Activated T-helper 2 cell treated with anti-CD3 and anti-CD28 coated beads, Interferon-gamma antibody, Interleukin-2, Interleukin-4, amounts not matched to agents 10 μg/mL and 5 μg/mL and 100 μg/mL, durations not matched to agents 14 hours and 24 hours and 36 hours (primary cell): Measurements from ENCODE around the gene TRA2B. TPM values are rescaled to one million over a fixed set of nuclear protein-coding genes. Genes with fewer than 3 reads are reported as not detected.

Experiments used
- DNase-seq: peaks from one replicate; pipeline ENCODE4 v3.0.0; 2021; ENCODE audit warnings: low spot score
- H3K27ac Mint-ChIP-seq: one replicate; pipeline ENCODE4 v1.8.0; 2021; ENCODE audit warnings: mixed read lengths
- H3K27me3 Mint-ChIP-seq: one replicate; pipeline ENCODE4 v1.8.0; 2021; ENCODE audit warnings: low read depth, mixed read lengths
- H3K36me3 Mint-ChIP-seq: one replicate; pipeline ENCODE4 v1.8.0; 2021; ENCODE audit warnings: low read depth, mixed read lengths
- H3K4me1 Mint-ChIP-seq: one replicate; pipeline ENCODE4 v1.8.0; 2021; ENCODE audit warnings: low read depth, mixed read lengths
- H3K4me3 Mint-ChIP-seq: one replicate; pipeline ENCODE4 v1.8.0; 2021; ENCODE audit warnings: low read depth, mild to moderate bottlenecking, moderate library complexity, mixed read lengths
- H3K9me3 Mint-ChIP-seq: one replicate; pipeline ENCODE4 v1.8.0; 2021; ENCODE audit warnings: mixed read lengths
- intact Hi-C: fragments of 100-400 bp; cut with micrococcal nuclease; formaldehyde crosslinking; loops from one replicate; pipeline ENCODE4 v1.15.1; 2023
- total RNA-seq: library from RNA; stranded (reverse); gene quantifications from 2 replicates; pipeline ENCODE4 v1.2.3, GENCODE V29; 2022

TRA2B gene
- 277 and 282 TPM in 2 replicates for total RNA-seq

GRCh38 chr3:185937689-185938374 is at the start of gene TRA2B:
TRA2B (minus strand) TSS chr3:185938014; CDS start chr3:185937860, 154 bp downstream.
- Mint-ChIP-seq H3K27me3 (peaks cover 13% of the 10 kb centered on the region), H3K27ac (peak within 1 kb of the TSS; percentile 100), H3K4me1 (peaks cover 34% of the 10 kb centered on the region), H3K4me3 (peak within 1 kb of the TSS; percentile 98), H3K9me3 (peaks cover 8% of the 10 kb centered on the region), H3K36me3 (peaks cover 51% of the 10 kb centered on the region)
- DNase-seq: peak; percentile 98
- intact Hi-C loops: loop anchor here (1.0 to 10.0 kb wide), 8 partner anchors 113 to 1197 kb away; partner anchors contain the start of genes DNAJB11, EIF4A2, ETV5 and IGF2BP2

DNA sequence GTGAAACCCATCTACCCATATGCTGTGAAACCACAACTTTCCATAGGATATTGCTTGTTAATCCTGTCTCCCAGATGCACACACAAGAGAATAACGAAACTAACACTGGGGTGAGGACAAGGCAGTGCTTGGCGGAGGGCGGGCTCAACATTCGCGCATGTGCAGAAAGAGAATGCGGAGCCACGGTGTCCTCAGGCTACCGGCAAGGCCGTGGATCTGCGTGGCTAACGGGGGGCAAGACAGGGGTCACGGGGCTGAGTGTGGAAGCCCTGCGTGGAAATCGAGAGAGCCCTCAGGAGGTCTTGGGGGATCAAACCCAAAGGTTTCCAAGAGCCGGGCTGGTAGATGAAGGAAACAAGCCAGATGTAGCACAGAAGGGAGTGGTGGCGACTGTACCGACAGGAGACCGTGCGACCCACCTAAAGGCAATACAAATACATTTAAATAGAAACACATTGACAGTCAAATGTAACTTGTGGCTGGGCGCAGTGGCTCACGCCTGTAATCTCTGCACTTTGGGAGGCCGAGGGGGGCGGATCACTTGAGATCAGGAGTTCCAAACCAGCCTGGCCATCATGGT is 48.5 kb upstream of the TRA2B start:
- H3K4me3 Mint-ChIP-seq: no peak overlapping the region
- intact Hi-C loops: loop anchor here (10.0 kb wide), 1 partner anchor 839 kb away; no protein-coding TSS in a partner anchor
- H3K4me1 Mint-ChIP-seq: no peaks in the 10 kb centered on the region
- H3K9me3 Mint-ChIP-seq: no peaks in the 10 kb centered on the region
- no peak overlapping the region for H3K27ac Mint-ChIP-seq
- no peaks in the 10 kb centered on the region for H3K36me3 Mint-ChIP-seq
- no peak for DNase-seq
- H3K27me3 Mint-ChIP-seq: peaks cover 30% of the 10 kb centered on the region

GRCh38 chr3:185984203-185984602 is 46.4 kb upstream of the TRA2B start:
- Mint-ChIP-seq H3K9me3 (no peaks in the 10 kb centered on the region), H3K4me3 (no peak overlapping the region), H3K4me1 (no peaks in the 10 kb centered on the region), H3K27me3 (peaks cover 38% of the 10 kb centered on the region), H3K36me3 (no peaks in the 10 kb centered on the region), H3K27ac (no peak overlapping the region)
- no peak for DNase-seq
- intact Hi-C loops: loop anchor here (5.0 to 10.0 kb wide), 2 partner anchors 123 to 841 kb away; partner anchors contain the start of gene ETV5

DNA sequence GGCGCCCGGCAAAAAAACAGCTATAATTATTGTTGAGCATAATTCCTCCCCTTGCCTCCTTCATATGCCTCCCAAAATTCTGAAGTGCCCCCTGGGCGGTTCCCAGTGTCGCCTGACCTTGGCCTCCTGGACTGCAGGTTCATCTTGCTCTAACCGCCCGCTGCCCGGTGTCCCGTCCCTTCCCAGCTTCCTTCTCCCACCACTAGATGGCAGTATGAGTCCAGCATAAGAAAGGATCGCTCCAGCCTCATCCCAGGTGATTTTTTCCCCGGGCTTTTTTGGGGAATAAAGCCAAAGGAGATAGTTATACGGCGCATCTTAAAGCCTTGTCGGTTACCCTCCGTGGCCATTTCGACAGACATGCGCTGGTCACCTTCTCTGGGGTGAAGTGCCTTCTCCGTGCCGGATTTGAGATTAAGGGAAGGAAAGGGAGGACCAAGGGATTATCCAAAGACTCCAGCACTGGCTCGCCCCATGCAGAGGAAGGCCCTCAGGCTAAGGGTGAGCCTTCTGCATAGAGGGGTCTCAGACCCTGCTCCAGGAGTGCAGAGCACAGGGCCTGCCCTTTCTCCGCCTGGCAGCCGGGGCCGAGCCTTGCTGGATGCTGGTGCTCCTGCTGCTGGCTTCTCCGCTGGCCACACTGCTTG is 45.8 kb upstream of the TRA2B start:
- Mint-ChIP-seq H3K27me3 (peaks cover 42% of the 10 kb centered on the region), H3K36me3 (no peaks in the 10 kb centered on the region), H3K9me3 (no peaks in the 10 kb centered on the region), H3K4me1 (no peaks in the 10 kb centered on the region), H3K27ac (no peak overlapping the region), H3K4me3 (no peak overlapping the region)
- DNase-seq: peak; percentile 16
- intact Hi-C loops: loop anchor here (1.0 to 10.0 kb wide), 3 partner anchors 124 to 841 kb away; partner anchors contain the start of gene ETV5

DNA sequence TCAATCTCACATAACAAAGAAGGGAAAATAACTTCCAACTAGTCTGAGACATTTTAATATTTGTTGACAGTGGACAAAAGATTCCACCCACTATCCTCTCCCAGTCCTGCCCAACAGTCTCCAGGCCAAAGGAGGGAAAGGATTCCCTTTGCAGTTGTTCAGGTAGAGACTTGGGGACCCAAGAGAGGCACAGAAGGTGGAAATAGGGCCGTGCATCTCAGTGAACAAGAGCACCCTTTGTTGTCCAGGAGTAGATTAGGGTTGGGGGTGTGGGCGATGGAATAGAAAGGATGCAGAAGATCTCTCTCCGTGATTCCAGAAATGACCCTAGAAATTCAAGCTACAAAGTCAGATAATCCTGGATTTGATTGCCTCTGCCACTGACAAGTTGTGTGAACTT is 44.8 kb upstream of the TRA2B start:
- H3K9me3 Mint-ChIP-seq: no peaks in the 10 kb centered on the region
- H3K4me3 Mint-ChIP-seq: no peak overlapping the region
- H3K4me1 Mint-ChIP-seq: peaks cover under 1% of the 10 kb centered on the region
- H3K36me3 Mint-ChIP-seq: no peaks in the 10 kb centered on the region
- intact Hi-C loops: loop anchor here (1.0 to 10.0 kb wide), 3 partner anchors 125 to 842 kb away; partner anchors contain the start of gene ETV5
- H3K27ac Mint-ChIP-seq: no peak overlapping the region
- peaks cover 42% of the 10 kb centered on the region for H3K27me3 Mint-ChIP-seq
- DNase-seq: no peak

DNA sequence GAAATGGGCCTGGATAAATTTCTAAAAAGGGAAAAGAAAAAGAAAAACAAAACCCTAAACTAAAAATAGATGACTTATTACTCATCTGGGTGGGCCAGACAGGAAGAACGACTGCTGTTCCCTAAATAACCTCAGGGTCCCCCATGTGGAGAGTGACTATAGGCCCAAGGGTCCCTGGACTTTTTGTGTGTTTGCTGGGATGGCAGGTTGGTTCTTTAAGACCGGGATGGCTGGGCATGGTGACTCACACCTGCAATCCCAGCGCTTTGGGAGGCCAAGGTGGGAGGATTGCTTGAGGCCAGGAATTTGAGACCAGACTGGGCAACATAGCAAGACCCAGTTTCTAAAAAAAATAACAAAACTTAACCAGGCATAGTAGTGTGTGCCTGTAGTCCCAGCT is 43.8 kb upstream of the TRA2B start:
- Mint-ChIP-seq H3K27ac (no peak overlapping the region), H3K36me3 (no peaks in the 10 kb centered on the region), H3K4me1 (peaks cover 9% of the 10 kb centered on the region), H3K4me3 (no peak overlapping the region), H3K27me3 (peaks cover 42% of the 10 kb centered on the region), H3K9me3 (no peaks in the 10 kb centered on the region)
- no peak for DNase-seq
- intact Hi-C loops: loop anchor here (5.0 to 10.0 kb wide), 2 partner anchors 126 to 843 kb away; partner anchors contain the start of gene ETV5

GRCh38 chr3:185979721-185980121 is 41.9 kb upstream of the TRA2B start:
- Mint-ChIP-seq H3K4me1 (peaks cover 9% of the 10 kb centered on the region), H3K27me3 (peaks cover 52% of the 10 kb centered on the region), H3K36me3 (no peaks in the 10 kb centered on the region), H3K27ac (no peak overlapping the region), H3K9me3 (no peaks in the 10 kb centered on the region), H3K4me3 (no peak overlapping the region)
- no peak for DNase-seq
- intact Hi-C loops: loop anchor here (5.0 to 10.0 kb wide), 2 partner anchors 128 to 845 kb away; partner anchors contain the start of gene ETV5

- Mint-ChIP-seq H3K4me1 (peaks cover 9% of the 10 kb centered on the region), H3K36me3 (no peaks in the 10 kb centered on the region), H3K27ac (no peak overlapping the region), H3K9me3 (no peaks in the 10 kb centered on the region), H3K4me3 (no peak overlapping the region), H3K27me3 (peaks cover 54% of the 10 kb centered on the region)
- DNase-seq: no peak
- intact Hi-C loops: no loop called here
Observed at GRCh38 chr3:185978516-185978915, 40.7 kb upstream of the TRA2B start.

DNA sequence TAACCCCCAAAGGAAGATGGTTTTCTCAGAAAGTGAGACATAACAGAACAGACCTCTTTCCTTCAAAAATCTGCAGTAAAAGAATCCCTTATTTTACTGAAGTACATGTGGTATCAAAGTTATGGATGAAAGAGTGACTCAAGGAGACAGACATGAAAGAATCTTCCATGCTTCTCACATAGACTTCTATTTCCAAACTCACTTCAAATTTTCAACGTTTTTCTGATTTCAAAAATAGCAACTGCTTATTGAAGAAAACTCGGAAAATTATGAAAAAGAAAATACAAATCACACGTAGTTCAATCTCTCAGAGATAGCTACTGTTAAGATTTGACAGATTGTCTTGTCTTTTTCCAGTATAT is 39.8 kb upstream of the TRA2B start:
- intact Hi-C loops: loop anchor here (1.0 to 2.0 kb wide), 6 partner anchors 35 to 640 kb away; partner anchors contain the start of gene DNAJB11
- no peaks in the 10 kb centered on the region for H3K36me3 Mint-ChIP-seq
- H3K4me1 Mint-ChIP-seq: peaks cover 9% of the 10 kb centered on the region
- no peak for DNase-seq
- peaks cover 49% of the 10 kb centered on the region for H3K27me3 Mint-ChIP-seq
- H3K9me3 Mint-ChIP-seq: no peaks in the 10 kb centered on the region
- no peak overlapping the region for H3K4me3 Mint-ChIP-seq
- H3K27ac Mint-ChIP-seq: peak overlapping the region; percentile 68

DNA sequence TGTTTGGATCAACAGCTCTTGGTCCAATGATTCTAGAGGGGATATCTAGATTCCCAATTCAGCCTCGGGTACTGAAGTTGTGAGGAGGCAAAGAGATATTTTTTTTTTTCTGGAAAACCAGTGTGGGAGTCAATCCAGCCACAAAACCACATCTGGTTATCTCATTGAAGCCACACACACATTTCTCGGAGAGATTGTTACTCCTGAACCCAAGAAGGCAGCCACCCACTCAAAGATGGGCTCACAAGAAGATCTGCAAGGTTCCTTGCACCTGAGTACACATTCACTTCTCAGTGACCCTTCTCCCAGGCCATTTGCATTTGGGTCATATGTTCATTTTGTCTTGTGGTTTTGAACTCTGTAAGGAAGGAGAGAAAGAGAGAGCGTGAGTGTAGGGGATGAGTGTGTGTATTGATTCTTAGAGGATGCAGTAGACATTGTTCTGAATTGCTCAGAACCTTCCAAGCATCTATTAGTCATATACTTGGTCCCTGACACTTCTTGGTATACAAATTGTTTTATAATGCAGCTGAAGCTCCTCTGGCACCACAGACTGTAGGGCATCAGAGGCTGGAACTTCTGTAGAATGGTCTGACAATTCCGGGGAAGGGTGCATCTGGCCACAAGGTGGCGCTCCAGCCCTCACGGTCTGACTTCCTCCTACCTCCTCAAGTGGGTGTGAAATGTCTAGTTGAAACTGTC is 39.3 kb upstream of the TRA2B start:
- Mint-ChIP-seq H3K27ac (peak overlapping the region; percentile 68), H3K4me1 (peaks cover 9% of the 10 kb centered on the region), H3K9me3 (no peaks in the 10 kb centered on the region), H3K27me3 (peaks cover 44% of the 10 kb centered on the region), H3K4me3 (no peak overlapping the region), H3K36me3 (no peaks in the 10 kb centered on the region)
- intact Hi-C loops: loop anchor here (1.0 to 2.0 kb wide), 6 partner anchors 34 to 640 kb away; partner anchors contain the start of gene DNAJB11
- peak; percentile 71 for DNase-seq

DNA sequence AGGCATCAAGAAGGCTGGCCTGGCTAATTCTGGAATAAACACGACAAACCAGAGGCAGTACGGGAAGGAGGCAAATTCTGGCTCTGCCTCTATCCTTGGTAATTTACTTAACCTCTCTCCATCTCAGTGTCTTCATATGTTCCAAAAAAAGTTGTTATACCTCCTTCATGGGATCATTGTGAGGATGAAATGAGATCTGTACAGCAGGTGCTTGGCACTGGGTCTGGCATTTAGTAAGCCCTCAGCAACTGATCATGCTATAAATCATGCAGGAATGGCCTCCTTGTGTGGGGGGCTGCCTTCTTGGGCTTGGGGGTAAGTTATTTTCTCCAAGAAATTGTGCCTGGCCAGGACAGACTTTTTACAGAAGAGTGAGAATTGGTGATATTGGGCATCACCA is 38.3 kb upstream of the TRA2B start:
- Mint-ChIP-seq H3K4me3 (no peak overlapping the region), H3K27me3 (peaks cover 41% of the 10 kb centered on the region), H3K9me3 (no peaks in the 10 kb centered on the region), H3K27ac (no peak overlapping the region), H3K4me1 (peaks cover 9% of the 10 kb centered on the region), H3K36me3 (no peaks in the 10 kb centered on the region)
- intact Hi-C loops: loop anchor here (2.0 kb wide), 1 partner anchor 33 kb away; no protein-coding TSS in a partner anchor
- no peak for DNase-seq

DNA sequence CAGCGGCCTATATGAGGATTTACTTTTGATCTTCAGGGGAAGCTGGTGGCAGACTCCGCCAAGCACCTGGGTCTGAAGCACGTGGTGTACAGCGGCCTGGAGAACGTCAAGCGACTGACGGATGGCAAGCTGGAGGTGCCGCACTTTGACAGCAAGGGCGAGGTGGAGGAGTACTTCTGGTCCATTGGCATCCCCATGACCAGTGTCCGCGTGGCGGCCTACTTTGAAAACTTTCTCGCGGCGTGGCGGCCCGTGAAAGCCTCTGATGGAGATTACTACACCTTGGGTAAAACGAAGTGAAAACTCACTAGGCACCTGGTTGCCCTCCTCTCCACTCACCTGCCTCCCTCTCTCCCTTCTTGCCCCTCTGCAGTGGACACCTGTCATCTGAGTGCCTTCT is 33.8 kb upstream of the TRA2B start:
- no peak for DNase-seq
- Mint-ChIP-seq H3K4me3 (no peak overlapping the region), H3K36me3 (no peaks in the 10 kb centered on the region), H3K27me3 (peaks cover 28% of the 10 kb centered on the region), H3K9me3 (no peaks in the 10 kb centered on the region), H3K4me1 (no peaks in the 10 kb centered on the region), H3K27ac (no peak overlapping the region)
- intact Hi-C loops: no loop called here
